ENCODE results near the gene PLCB1.

GRCh38 chr20:8255945-8256632, 124.0 kb downstream of the PLCB1 start:
- no peak for TF ChIP-seq ESRRA (CRISPR knock-in tag; IDR thresholded peaks at IDR 0.05; ENCODE audit: borderline replicate concordance)
- TF ChIP-seq CTCF (IDR thresholded peaks at IDR 0.05) = no peak
- TF ChIP-seq ELF4 (CRISPR knock-in tag; IDR thresholded peaks at IDR 0.05; ENCODE audit: low read depth) = no peak
- TF ChIP-seq E2F5 (CRISPR knock-in tag; IDR thresholded peaks at IDR 0.05) = no peak
- no peak for TF ChIP-seq NFE2L1 (CRISPR knock-in tag; IDR thresholded peaks at IDR 0.05)
- no peak for TF ChIP-seq FOXJ3 (CRISPR knock-in tag; IDR thresholded peaks at IDR 0.05; ENCODE audit: borderline replicate concordance)
- no peak for TF ChIP-seq JUN (CRISPR knock-in tag; IDR thresholded peaks at IDR 0.05)
- no peak for TF ChIP-seq JAZF1 (CRISPR knock-in tag; IDR thresholded peaks at IDR 0.05)
- TF ChIP-seq AR (CRISPR knock-in tag; IDR thresholded peaks at IDR 0.05) = no peak
- TF ChIP-seq MLX (CRISPR knock-in tag; IDR thresholded peaks at IDR 0.05) = no peak
- no peak for TF ChIP-seq ZMAT4 (CRISPR knock-in tag; IDR thresholded peaks at IDR 0.05)
- no peak for TF ChIP-seq E2F4 (CRISPR knock-in tag; IDR thresholded peaks at IDR 0.05; ENCODE audit: borderline replicate concordance, low read depth)

All from WTC11 (cell line).